Measurements from ENCODE around the gene EVI5L. TPM values are rescaled to one million over a fixed set of nuclear protein-coding genes. Genes with fewer than 3 reads are reported as not detected.

EVI5L gene
- total RNA-seq, 1 donor from 2014 or later: 17.2 TPM

DNA sequence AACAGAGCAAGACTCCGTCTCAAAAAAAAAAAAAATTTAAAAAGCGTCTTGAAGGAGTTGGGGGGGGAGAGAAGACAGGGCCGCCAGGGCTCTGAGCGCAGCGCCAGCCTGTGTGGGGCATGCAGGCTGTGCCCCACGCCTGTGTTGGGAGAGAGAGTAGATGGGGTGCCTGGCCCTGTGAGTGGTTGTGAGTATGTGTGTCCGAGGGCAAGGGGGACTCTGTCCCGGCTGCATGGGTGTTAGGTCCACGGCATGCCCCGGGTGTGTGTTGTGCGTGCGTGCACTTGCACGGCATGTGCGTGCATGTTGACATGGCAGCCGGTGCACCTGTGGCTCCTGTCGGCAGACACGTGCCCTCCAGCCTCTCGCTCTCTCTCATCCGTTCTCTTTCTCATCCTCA lies 77.1 kb downstream of the EVI5L start:
- no peak for DNase-seq (ENCODE audit: extremely low spot score in 2 of 2)
- peaks cover 55% of the 10 kb centered on the region for H3K4me1 ChIP-seq
- H3K36me3 ChIP-seq: peaks cover 0 to 35% of the 10 kb centered on the region in 2 donors
- H3K4me3 ChIP-seq: no peak overlapping the region
- H3K27ac ChIP-seq: no peak overlapping the region
- H3K9me3 ChIP-seq: no peaks in the 10 kb centered on the region
- intact Hi-C loops (cut with DNase I): no loop called here
- no peak for TF ChIP-seq POLR2A (IDR thresholded peaks at IDR 0.05)
- no peak for TF ChIP-seq POLR2AphosphoS5 (IDR thresholded peaks at IDR 0.05; ENCODE audit: insufficient read depth in 1 of 2, low read depth in 1 of 2)
- TF ChIP-seq CTCF (IDR thresholded peaks at IDR 0.05): no peak
- H3K27me3 ChIP-seq: no peaks in the 10 kb centered on the region

- Histone ChIP-seq H3K36me3 (peaks cover 0 to 39% of the 10 kb centered on the region in 2 donors), H3K27ac (no peak overlapping the region), H3K27me3 (no peaks in the 10 kb centered on the region), H3K9me3 (no peaks in the 10 kb centered on the region), H3K4me1 (peaks cover 50% of the 10 kb centered on the region), H3K4me3 (no peak overlapping the region)
- no peak for DNase-seq (ENCODE audit: extremely low spot score in 2 of 2)
- intact Hi-C loops (cut with DNase I): no loop called here
- TF ChIP-seq POLR2A (IDR thresholded peaks at IDR 0.05) (no peak), POLR2AphosphoS5 (IDR thresholded peaks at IDR 0.05; ENCODE audit: insufficient read depth in 1 of 2, low read depth in 1 of 2) (no peak), CTCF (IDR thresholded peaks at IDR 0.05) (no peak)
Observed at GRCh38 chr19:7907544-7907943, 77.5 kb downstream of the EVI5L start.

DNA sequence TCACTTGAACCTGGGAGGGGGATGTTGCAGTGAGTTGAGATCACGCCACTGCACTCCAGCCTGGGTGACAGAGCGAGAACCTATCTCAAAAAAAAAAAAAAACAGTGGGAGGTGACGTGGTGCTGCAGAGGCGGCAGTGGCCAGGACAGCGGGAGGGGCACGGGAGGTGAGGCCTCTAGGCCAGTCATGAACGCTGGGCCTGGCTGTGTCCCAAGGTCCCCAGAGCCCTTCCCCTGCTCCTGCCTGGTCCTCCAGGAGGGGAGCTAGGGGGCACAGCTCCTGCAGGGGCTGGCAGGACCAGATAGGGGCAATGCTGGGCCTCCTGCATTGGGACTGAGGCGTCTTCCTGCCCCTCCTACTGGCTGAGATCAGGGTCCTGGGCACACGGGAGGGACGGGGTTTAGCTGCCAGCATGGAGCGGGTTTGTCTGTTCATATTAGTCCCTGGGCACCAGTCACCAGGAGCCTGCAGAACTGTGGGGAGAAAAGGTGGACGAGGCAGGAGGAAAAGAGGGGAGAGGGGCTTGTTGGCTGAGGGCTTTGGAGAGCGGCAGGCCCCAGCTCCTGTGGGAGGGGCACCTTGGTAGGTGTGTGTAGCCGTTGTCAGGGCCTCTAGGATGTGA lies 78.2 kb downstream of the EVI5L start:
- Histone ChIP-seq H3K4me1 (peaks cover 44% of the 10 kb centered on the region), H3K27ac (no peak overlapping the region), H3K27me3 (no peaks in the 10 kb centered on the region), H3K36me3 (peaks cover 0 to 45% of the 10 kb centered on the region in 2 donors), H3K9me3 (no peaks in the 10 kb centered on the region), H3K4me3 (no peak overlapping the region)
- intact Hi-C loops (cut with DNase I): no loop called here
- no peak for DNase-seq (ENCODE audit: extremely low spot score in 2 of 2)
- TF ChIP-seq POLR2AphosphoS5 (IDR thresholded peaks at IDR 0.05; ENCODE audit: insufficient read depth in 1 of 2, low read depth in 1 of 2) (no peak), CTCF (IDR thresholded peaks at IDR 0.05) (no peak), POLR2A (IDR thresholded peaks at IDR 0.05) (no peak)

- peaks cover 0 to 50% of the 10 kb centered on the region in 2 donors for H3K36me3 ChIP-seq
- DNase-seq (ENCODE audit: extremely low spot score in 2 of 2): no peak
- no peak overlapping the region for H3K27ac ChIP-seq
- intact Hi-C loops (cut with DNase I): no loop called here
- no peaks in the 10 kb centered on the region for H3K9me3 ChIP-seq
- H3K4me3 ChIP-seq: no peak overlapping the region
- TF ChIP-seq POLR2A (IDR thresholded peaks at IDR 0.05) (no peak), CTCF (IDR thresholded peaks at IDR 0.05) (no peak)
- no peaks in the 10 kb centered on the region for H3K27me3 ChIP-seq
- H3K4me1 ChIP-seq: peaks cover 43% of the 10 kb centered on the region
Observed at GRCh38 chr19:7908742-7909461, 78.9 kb downstream of the EVI5L start.

DNA sequence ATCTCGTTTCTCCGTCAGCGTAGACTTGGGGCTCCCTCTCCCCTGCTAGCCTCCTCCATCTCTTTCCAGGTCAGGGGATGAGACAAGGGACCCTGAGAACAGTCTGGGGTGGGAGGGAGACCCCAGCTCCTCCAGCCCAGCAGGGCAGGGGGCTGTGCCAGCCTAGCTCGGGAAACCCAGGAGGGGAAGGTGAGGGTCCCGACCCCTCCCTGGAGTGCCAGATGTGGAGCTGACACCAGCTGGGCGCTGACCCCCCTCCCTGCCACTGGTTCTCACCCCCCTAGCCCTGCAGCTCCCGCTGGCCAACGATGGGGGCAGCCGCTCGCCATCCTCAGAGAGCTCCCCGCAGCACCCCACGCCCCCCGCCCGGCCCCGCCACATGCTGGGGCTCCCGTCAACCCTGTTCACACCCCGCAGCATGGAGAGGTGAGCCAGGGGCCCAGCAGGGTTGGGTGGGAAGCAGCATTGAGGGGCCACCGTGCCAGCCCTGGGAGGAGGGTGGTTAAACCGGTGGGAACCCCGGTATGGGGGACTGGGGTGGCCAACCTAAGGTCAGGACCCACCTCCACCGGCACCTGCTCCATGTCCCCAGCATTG lies 79.6 kb downstream of the EVI5L start:
- Histone ChIP-seq H3K36me3 (peaks cover 0 to 50% of the 10 kb centered on the region in 2 donors), H3K27ac (no peak overlapping the region), H3K4me3 (no peak overlapping the region), H3K27me3 (no peaks in the 10 kb centered on the region), H3K9me3 (no peaks in the 10 kb centered on the region), H3K4me1 (peaks cover 40% of the 10 kb centered on the region)
- intact Hi-C loops (cut with DNase I): loop anchor here (10.0 kb wide), 1 partner anchor 95 kb away; the partner anchor contains the start of gene ELAVL1
- TF ChIP-seq POLR2AphosphoS5 (IDR thresholded peaks at IDR 0.05; ENCODE audit: insufficient read depth in 1 of 2, low read depth in 1 of 2): no peak
- no peak for TF ChIP-seq CTCF (IDR thresholded peaks at IDR 0.05)
- no peak for TF ChIP-seq POLR2A (IDR thresholded peaks at IDR 0.05)
- DNase-seq (ENCODE audit: extremely low spot score in 2 of 2): no peak
